GM08714 (cell line): ENCODE data around the gene THSD1.
"Not testable (repeated sequence)": the region's sequence is repeated elsewhere in the genome, so short reads cannot be mapped to it uniquely, and the experiment has no call there.

ENCODE experiments used
- H3K4me3 ChIP-seq: fragments of 200-500 bp; sonication (Bioruptor generic); 2 replicates; pipeline ENCODE4 v1.5.1; 2014; ENCODE audit warnings: mild to moderate bottlenecking, low read length, inconsistent platforms
- ZNF274 ChIP-seq: IDR thresholded peaks from 2 replicates; pipeline ENCODE4 v1.6.1; 2012; ENCODE audit warnings: mild to moderate bottlenecking, low read depth, low read length

THSD1 gene

GRCh38 chr13:52432456-52432855 lies 26.5 kb upstream of the THSD1 start:
- no peak overlapping the region for H3K4me3 ChIP-seq
- no peak for TF ChIP-seq ZNF274

- no peak for TF ChIP-seq ZNF274
- H3K4me3 ChIP-seq, result no peak overlapping the region
Observed at GRCh38 chr13:52428295-52428694, 22.3 kb upstream of the THSD1 start.

GRCh38 chr13:52421216-52421615 lies 15.2 kb upstream of the THSD1 start:
- no peak for TF ChIP-seq ZNF274
- no peak overlapping the region for H3K4me3 ChIP-seq

- TF ChIP-seq ZNF274, result no peak
- no peak overlapping the region for H3K4me3 ChIP-seq
Observed at GRCh38 chr13:52419080-52419479, 13.1 kb upstream of the THSD1 start.

- no peak for TF ChIP-seq ZNF274
- no peak overlapping the region for H3K4me3 ChIP-seq
Observed at GRCh38 chr13:52414963-52415362, 9.0 kb upstream of the THSD1 start.

- no peak for TF ChIP-seq ZNF274
- no peak overlapping the region for H3K4me3 ChIP-seq
Observed at GRCh38 chr13:52414051-52414450, 8.1 kb upstream of the THSD1 start.

GRCh38 chr13:52412128-52412527 lies 6.2 kb upstream of the THSD1 start:
- TF ChIP-seq ZNF274, result no peak
- no peak overlapping the region for H3K4me3 ChIP-seq

- no peak for TF ChIP-seq ZNF274
- H3K4me3 ChIP-seq, result no peak overlapping the region
Observed at GRCh38 chr13:52411629-52412028, 5.7 kb upstream of the THSD1 start.

GRCh38 chr13:52408071-52408658 lies 2.2 kb upstream of the THSD1 start:
- H3K4me3 ChIP-seq, result not testable (repeated sequence)

- not testable (repeated sequence) for H3K4me3 ChIP-seq
Observed at GRCh38 chr13:52407436-52407835, 1.5 kb upstream of the THSD1 start.

- TF ChIP-seq ZNF274, result no peak
- H3K4me3 ChIP-seq, result no peak overlapping the region
Observed at GRCh38 chr13:52406629-52407028, 657 bp upstream of the THSD1 start.

- TF ChIP-seq ZNF274, result no peak
- peak overlapping the region; percentile 47 for H3K4me3 ChIP-seq
Observed at GRCh38 chr13:52405369-52405766, 604 bp downstream of the THSD1 start.

GRCh38 chr13:52399708-52400107 lies 6.3 kb downstream of the THSD1 start:
- no peak for TF ChIP-seq ZNF274
- no peak overlapping the region for H3K4me3 ChIP-seq

- no peak overlapping the region for H3K4me3 ChIP-seq
- TF ChIP-seq ZNF274, result no peak
Observed at GRCh38 chr13:52399046-52399445, 6.9 kb downstream of the THSD1 start.

- no peak overlapping the region for H3K4me3 ChIP-seq
- TF ChIP-seq ZNF274, result no peak
Observed at GRCh38 chr13:52395704-52396103, 10.3 kb downstream of the THSD1 start.

GRCh38 chr13:52394586-52394985 lies 11.4 kb downstream of the THSD1 start:
- H3K4me3 ChIP-seq, result no peak overlapping the region
- no peak for TF ChIP-seq ZNF274
